Breast epithelium (tissue), 3 donors: ENCODE data around the gene APEH.

Experiments used
- CTCF ChIP-seq, 3 donors: fragments of 450-650 bp; IDR thresholded peaks; one replicate each; pipeline ENCODE4 v1.5.1; 2016 to 2017; ENCODE audit warnings: antibody characterized with exemption in 3 of 3, mild to moderate bottlenecking in 3 of 3, moderate library complexity in 3 of 3
- POLR2A ChIP-seq: fragments of 450-650 bp; IDR thresholded peaks from one replicate; pipeline ENCODE4 v1.6.1; 2016; ENCODE audit warnings: antibody characterized with exemption, mild to moderate bottlenecking, moderate library complexity

- TF ChIP-seq CTCF (IDR thresholded peaks at IDR 0.05): no peak
- TF ChIP-seq POLR2A: no peak
Observed at GRCh38 chr3:49662720-49663413, 11.3 kb upstream of the APEH start.
